A549 treated with ZK216348 at 1 μM for 4 hours (cell line): ENCODE data around the gene HEPHL1. TPM values are rescaled to one million over a fixed set of nuclear protein-coding genes. Genes with fewer than 3 reads are reported as not detected.

Experiments
- total RNA-seq: library from RNA; stranded (reverse); fragments of 200-300 nt; extraction: Qiagen RNA extraction; gene quantifications from 5 replicates; pipeline ENCODE4 v1.2.3, GENCODE V29; 2022; ENCODE audit warnings: low read depth

The HEPHL1 gene, protein sequence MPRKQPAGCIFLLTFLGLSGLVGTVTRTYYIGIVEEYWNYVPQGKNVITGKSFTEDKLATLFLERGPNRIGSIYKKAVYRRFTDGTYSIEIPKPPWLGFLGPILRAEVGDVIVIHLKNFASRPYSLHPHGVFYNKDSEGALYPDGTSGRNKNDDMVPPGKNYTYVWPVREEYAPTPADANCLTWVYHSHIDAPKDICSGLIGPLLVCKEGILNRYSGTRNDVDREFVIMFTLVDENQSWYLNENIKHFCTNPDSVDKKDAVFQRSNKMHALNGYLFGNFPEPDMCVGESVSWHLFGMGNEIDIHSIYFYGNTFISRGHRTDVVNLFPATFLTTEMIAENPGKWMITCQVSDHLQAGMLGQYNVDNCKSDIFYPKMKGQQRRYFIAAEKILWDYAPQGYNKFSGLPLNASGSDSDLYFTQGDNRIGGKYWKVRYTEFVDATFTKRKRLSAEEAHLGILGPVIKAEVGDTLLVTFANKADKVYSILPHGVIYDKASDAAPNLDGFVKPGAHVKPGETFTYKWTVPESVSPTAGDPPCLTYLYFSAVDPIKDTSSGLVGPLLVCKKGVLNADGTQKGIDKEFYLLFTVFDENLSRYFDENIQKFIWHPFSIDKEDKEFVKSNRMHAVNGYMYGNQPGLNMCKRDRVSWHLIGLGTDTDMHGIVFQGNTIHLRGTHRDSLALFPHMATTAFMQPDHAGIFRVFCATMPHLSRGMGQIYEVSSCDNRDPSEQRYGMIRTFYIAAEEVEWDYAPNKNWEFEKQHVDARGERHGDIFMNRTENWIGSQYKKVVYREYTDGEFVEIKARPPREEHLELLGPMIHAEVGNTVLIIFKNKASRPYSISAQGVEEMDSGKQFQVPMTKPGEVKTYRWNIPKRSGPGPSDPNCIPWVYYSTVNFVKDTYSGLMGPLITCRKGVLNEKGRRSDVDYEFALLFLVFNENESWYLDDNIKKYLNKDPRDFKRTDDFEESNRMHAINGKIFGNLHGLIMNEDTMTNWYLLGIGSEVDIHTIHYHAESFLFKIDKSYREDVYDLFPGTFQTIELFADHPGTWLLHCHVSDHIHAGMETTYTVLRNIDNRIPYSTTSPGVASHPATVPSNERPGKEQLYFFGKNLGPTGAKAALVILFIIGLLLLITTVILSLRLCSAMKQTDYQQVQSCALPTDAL
- total RNA-seq: not detected in 5 replicates

GRCh38 chr11:94020777-94021481, at the start of gene HEPHL1:
TSS of gene HEPHL1 (plus strand) at chr11:94021354. CDS start at chr11:94021369, 15 bp downstream.

GRCh38 chr11:94128746-94129511, 107.8 kb downstream of the HEPHL1 start, which contains the start of gene PANX1:
TSS of gene PANX1 (plus strand) at chr11:94128841. CDS start at chr11:94129313, 472 bp downstream.

Other genes starting within 250 kb of the HEPHL1 start
- gene MED17, start 237.1 kb upstream of the HEPHL1 start, total RNA-seq: 18.7 to 21.4 TPM (median 19.9 TPM) in 5 replicates
- gene VSTM5, start 170.7 kb upstream of the HEPHL1 start, total RNA-seq: not detected in 5 replicates
- gene PANX1, start 107.5 kb downstream of the HEPHL1 start, total RNA-seq: 17.8 to 24.2 TPM (median 22.5 TPM) in 5 replicates